ENCODE results near the gene METTL9.
"Not testable (repeated sequence)": the region's sequence is repeated elsewhere in the genome, so short reads cannot be mapped to it uniquely, and the experiment has no call there.

Gene METTL9

GRCh38 chr16:21611556-21612384, 12.4 kb downstream of the METTL9 start:
- DNase-seq: no peak

DNA sequence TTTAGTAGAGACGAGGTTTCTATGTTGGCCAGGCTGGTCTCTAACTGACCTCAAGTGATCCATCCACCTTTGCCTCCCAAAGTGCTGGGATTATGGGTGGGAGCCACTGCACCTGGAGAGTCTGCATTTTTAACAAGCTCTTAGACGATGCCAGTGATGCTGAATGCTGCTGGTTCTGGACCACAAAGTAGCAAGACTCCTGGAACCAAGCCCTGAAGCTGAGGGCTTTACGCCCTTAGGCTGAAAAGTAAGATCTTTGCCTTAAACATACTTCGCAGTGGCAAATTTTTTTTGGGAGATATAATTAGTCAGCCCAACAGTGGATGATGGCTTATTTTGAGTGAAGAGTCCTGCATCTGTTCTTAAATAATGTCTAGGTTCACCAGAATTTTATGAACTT, 14.0 kb downstream of the METTL9 start:
- DNase-seq: no peak

GRCh38 chr16:21613781-21614180, 14.4 kb downstream of the METTL9 start:
- DNase-seq: no peak

GRCh38 chr16:21614896-21615295, 15.5 kb downstream of the METTL9 start:
- no peak for DNase-seq

DNA sequence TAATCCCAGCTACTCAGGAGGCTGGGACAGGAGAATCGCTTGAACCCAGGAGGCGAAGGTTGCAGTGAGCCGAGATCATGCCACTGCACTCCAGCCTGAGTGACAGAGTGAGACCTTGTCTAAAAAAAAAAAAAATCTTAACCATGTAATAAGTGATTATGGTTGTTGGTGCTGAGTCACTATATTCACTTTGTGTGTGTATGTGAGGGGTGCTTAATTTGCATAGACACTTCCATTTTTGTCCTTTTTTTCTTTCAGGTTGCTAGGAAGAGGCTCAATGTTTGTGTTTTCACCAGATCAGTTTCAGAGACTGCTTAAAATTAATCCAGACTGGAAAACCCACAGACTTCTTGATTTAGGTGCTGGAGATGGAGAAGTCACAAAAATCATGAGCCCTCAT, 18.2 kb downstream of the METTL9 start:
- DNase-seq: no peak

GRCh38 chr16:21618281-21618680, 18.9 kb downstream of the METTL9 start:
- no peak for DNase-seq

- no peak for DNase-seq
Observed at GRCh38 chr16:21619765-21620425, 20.5 kb downstream of the METTL9 start.

GRCh38 chr16:21620592-21620991, 21.2 kb downstream of the METTL9 start:
- no peak for DNase-seq

GRCh38 chr16:21622545-21622944, 23.2 kb downstream of the METTL9 start:
- no peak for DNase-seq

DNA sequence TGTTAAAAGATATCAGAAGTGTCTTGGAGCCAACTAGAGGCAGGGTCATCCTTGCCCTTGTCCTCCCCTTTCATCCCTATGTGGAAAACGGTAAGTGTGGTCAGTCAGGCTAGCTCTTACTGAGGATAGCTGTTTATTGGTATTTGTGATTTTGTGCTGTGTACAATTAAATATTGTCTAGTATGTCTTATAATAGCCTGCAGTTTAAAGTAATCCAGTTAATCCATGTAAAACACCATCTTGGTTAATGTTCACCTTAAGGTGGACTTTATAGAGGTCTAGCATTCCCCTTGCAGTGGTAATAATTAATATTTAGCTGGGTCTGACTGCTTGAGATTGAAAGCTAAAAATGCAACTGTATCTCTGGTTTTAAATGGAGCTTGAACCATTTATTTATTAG, 25.6 kb downstream of the METTL9 start:
- DNase-seq: no peak

DNA sequence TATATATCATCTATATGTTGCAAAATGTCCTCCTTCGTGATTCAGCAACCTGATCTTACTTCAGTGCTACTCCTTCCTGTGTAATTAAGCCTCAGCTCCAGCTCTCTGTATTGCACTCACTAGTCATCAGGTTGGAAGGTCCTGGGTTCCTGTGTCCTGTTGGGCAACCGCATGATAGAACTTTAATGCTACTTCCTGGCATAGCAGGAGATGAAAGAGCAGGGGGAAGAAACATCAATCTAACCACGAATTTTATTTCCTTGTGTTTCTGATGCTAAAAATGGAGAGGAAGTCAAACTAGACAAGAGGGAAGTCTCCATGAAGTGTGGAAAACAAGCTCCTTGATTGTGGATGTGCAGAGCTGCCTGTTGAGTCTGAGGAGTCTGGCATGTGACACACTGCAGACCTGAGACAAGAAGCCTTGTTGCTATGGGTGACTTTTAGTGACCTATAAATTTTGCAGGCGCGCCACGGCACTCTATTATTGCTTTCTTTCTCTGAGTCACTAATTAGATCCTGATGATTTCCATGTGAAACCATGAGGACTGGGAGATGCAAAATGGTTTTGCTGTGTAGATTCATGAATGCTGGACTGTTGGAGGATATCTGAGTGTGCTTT, 27.4 kb downstream of the METTL9 start:
- DNase-seq: no peak

- no peak for DNase-seq
Observed at GRCh38 chr16:21628121-21628726, 28.8 kb downstream of the METTL9 start.

GRCh38 chr16:21628772-21629171, 29.4 kb downstream of the METTL9 start:
- DNase-seq: no peak

GRCh38 chr16:21629616-21630539, 30.5 kb downstream of the METTL9 start:
- DNase-seq: not testable (repeated sequence)

DNA sequence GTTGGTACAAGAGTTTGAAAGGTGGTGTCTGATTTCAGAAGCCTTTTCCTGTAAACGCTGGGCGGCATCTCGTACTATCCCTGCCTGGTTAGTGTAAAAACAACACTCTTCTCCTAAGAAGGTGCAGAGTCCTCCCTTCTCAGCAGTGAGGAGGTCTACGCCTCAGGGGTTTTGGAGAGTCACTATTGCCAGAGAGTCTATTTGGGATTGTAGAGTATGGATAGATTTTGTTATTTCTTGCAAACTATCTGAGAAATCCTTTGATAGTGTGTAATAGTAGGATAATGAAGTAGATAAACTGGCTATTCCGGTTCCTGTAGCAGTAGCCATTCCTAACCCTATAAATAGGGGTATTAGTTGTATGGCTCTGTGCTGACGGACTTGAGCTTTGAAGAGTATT, 31.5 kb downstream of the METTL9 start:
- DNase-seq: peak; percentile 80

DNA sequence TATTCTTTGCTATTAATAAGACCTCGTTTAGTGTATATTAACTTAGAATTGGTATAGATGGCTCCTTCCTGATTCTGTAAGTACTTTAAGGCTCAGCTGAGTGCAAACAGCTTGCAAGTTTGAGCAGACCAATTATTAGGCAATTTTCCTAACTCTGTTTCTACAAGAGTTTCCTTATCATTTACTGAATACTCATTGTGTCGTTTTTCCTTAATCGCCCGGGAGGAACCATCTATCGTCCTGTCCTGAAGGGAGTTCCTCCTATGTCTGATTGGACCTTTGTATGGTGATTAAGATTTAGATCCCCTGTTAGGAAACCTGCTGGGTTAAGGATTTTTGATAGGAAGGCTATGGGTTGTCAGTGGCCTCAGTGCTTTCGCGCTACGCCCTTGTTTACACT, 32.0 kb downstream of the METTL9 start:
- DNase-seq: not testable (repeated sequence)

DNA sequence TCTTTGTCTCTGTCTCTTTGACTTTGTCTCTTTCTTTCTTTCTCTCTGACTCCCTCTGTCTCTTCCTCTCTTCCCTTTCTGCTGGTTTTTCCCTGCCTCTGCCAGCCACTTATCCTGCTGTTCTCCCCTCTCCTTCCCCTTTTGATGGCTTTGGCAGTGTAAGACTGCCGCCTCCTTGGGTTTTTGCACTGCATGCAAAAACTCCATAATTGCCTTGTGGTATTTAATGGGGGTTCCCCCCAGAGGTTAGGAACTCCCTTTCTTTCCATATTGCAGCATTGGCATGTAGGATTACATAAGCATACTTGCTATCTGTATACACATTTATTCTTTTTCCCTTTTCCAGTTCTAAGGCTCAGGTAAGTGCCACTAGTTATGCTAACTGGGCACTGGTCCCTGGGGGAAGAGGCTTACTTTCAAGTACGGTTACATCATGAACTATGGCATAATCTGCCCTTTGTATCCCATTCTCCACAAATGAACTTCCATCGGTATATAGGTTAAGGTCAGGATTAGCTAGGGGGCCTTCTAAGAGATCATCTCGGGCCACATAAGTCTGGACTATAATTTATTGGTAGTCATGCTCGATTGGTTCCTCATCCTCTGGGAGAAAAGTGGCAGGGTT, 32.7 kb downstream of the METTL9 start:
- DNase-seq: not testable (repeated sequence)

DNA sequence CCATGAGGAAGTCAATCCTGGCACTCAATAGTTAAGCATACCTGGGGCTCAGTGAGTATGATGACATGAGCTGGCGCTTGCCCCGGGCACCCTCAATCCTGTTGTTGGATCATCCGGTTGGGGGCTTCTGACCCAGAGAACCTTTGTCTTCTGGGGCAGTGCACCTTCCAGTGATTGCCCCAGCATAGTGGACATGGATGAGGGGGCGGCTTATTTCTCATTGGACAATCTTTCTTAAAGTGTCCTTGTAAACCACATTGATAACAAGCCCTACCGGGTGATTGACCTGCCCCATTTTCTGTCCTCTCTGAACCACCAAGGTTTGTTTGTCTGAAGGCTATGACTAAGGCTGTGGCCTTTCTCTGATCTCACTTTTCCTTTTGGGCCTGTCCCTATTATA, 34.8 kb downstream of the METTL9 start:
- no peak for DNase-seq

GRCh38 chr16:21635694-21636093, 36.3 kb downstream of the METTL9 start:
- not testable (repeated sequence) for DNase-seq

DNA sequence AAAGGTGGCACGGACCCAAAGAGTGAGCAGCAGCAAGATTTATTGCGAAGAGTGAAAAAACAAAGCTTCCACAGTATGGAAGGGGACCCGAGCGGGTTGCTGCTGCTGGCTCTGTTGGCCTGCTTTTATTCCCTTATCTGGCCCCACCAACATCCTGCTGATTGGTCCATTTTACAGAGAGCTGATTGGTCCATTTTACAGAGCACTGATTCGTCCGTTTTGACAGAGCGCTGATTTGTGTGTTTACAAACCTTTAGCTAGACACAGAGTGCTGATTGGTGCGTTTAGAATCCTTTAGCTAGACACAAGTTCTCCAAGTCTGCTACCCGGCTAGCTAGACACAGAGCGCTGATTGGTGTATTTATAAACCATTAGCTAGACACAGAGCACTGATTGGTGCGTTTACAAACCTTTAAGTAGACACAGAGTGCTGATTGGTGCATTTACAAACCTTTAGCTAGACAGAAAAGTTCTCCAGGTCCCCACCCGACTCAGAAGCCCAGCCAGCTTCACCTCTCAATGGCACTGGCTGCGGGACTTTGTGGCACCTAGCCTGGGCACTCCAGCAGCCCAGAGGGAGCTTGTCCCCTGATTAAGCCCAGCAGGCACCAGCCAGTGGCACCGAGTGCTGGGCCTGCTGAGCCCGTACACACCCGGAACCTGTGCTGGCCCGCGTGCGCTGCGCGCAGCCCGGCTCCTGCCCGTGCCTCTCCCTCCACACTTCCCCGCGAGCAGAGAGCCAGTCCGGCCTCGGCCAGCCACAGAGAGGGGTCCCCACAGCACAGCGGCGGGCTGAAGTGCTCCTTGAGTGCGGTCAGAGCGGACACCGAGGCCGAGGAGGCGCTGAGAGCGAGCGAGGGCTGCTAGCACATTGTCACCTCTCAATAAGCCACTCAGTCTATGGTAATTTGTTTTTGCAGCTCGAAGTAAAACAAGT, 37.9 kb downstream of the METTL9 start:
- no peak for DNase-seq

DNA sequence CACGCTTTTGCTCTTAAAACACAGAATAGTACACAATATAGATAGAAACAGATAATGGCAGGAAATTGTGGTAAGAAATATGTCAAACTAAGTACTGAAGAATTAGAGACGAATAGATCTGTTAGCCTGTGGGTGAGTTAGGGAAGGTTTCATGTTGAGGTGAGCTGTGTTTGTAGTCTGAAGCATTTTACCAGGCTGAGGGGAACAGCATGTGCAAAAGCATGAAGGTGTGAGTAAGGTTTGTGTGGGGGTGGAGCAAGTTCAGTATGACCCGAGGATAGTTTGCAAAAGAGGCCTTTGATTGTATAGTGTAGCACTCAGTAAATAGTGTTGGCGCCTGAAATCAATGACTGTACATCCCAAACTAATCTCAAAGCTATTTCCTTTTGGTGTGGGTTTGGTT, 39.2 kb downstream of the METTL9 start:
- DNase-seq: no peak
